Activated naive CD8-positive, alpha-beta T cell treated with anti-CD3 and anti-CD28 coated beads, Interleukin-2, amount 10 ng/mL, durations not matched to agents 7 days and 5 days (primary cell): ENCODE data around the gene CNPY3. TPM values are rescaled to one million over a fixed set of nuclear protein-coding genes. Genes with fewer than 3 reads are reported as not detected.
"Not testable (repeated sequence)": the region's sequence is repeated elsewhere in the genome, so short reads cannot be mapped to it uniquely, and the experiment has no call there.

Experiments used
- ATAC-seq: fragments of 150-1000 bp; cut with Tn5 transposase; one replicate; pipeline ENCODE4 v1.10.0; 2021; ENCODE audit warnings: low read depth, moderate library complexity
- POLR2A ChIA-PET: fragments of 350-600 bp; sonication (Branson Sonifier 250); formaldehyde crosslinking; loops from one replicate; lab custom pipeline; 2021; ENCODE audit warnings: antibody characterized with exemption; lab: Charles Lee
- DNase-seq: peaks from one replicate; pipeline ENCODE4 v3.0.0; 2021
- H3K27ac Mint-ChIP-seq: one replicate; pipeline ENCODE4 v1.8.0; 2022; ENCODE audit warnings: mild to moderate bottlenecking, mixed read lengths
- H3K27me3 Mint-ChIP-seq: one replicate; pipeline ENCODE4 v1.8.0; 2022; ENCODE audit warnings: mild to moderate bottlenecking, moderate library complexity, mixed read lengths
- H3K36me3 Mint-ChIP-seq: one replicate; pipeline ENCODE4 v1.8.0; 2021; ENCODE audit warnings: mild to moderate bottlenecking, mixed read lengths
- H3K4me1 Mint-ChIP-seq: one replicate; pipeline ENCODE4 v1.8.0; 2021; ENCODE audit warnings: mixed read lengths
- H3K4me3 Mint-ChIP-seq: one replicate; pipeline ENCODE4 v1.8.0; 2022; ENCODE audit warnings: mild to moderate bottlenecking, moderate library complexity, mixed read lengths
- H3K9me3 Mint-ChIP-seq: one replicate; pipeline ENCODE4 v1.8.0; 2021; ENCODE audit warnings: mixed read lengths
- total RNA-seq, 2 experiments: library from RNA; stranded (reverse); gene quantifications; one replicate each; pipeline ENCODE4 v1.2.3, GENCODE V29; 2021

Gene CNPY3
- total RNA-seq, 2 experiments from 2014 or later = 90.8 to 91.4 TPM

DNA sequence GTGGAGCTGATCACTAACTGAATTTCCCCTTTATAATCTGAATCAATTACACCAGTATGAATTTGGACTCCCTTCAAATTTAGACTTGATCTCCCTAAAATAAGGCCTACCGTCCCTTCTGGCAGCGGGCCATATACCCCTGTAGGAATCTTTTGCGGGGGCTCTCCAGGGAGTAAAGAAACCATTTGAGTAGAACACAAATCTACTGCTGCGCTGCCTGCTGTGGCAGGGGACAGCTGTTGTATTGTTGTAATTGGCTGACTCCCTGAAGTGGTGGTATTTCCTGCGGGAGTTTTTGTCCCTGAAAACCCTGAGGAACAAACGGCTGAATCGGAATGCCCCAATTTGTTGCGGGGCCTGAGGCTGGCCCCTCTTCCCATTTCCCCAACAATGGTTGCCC, 29.4 kb upstream of the CNPY3 start:
- H3K4me3 Mint-ChIP-seq = no peak overlapping the region
- POLR2A ChIA-PET = interaction anchor here (0.6 to 1.7 kb wide), 2 partner anchors 46 to 244 kb away, joined by 4 to 7 read pairs; no protein-coding TSS in a partner anchor
- H3K36me3 Mint-ChIP-seq = no peaks in the 10 kb centered on the region
- H3K27ac Mint-ChIP-seq = no peak overlapping the region
- DNase-seq = no peak
- peaks cover 16% of the 10 kb centered on the region for H3K4me1 Mint-ChIP-seq
- no peaks in the 10 kb centered on the region for H3K9me3 Mint-ChIP-seq
- no peak for ATAC-seq
- H3K27me3 Mint-ChIP-seq = no peaks in the 10 kb centered on the region

DNA sequence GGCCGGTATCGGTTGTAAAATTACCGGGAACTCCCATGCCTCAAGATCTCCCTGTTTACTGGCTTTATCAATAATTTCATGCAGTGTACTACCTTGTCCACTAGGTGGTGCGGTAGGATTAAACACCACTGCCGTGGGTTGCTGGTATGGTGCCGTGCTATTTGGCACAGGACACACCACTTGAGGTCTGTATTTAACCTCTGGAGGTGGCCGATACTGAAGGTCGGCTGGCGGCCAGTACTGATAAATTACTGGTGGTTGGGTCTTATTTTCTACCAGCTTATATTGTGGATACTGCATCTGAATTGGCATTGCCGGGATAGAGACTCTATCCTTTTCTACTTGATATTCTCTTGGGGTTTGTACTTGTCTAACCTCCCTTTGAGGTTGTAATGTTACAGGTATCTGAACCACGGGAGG, 27.7 kb upstream of the CNPY3 start:
- no peak overlapping the region for H3K27ac Mint-ChIP-seq
- H3K36me3 Mint-ChIP-seq = no peaks in the 10 kb centered on the region
- POLR2A ChIA-PET = interaction anchor here (1.7 kb wide), 1 partner anchor 242 kb away, joined by 4 read pairs; no protein-coding TSS in a partner anchor
- H3K9me3 Mint-ChIP-seq = no peaks in the 10 kb centered on the region
- H3K27me3 Mint-ChIP-seq = no peaks in the 10 kb centered on the region
- DNase-seq = peak; percentile 63
- H3K4me3 Mint-ChIP-seq = peak overlapping the region; percentile 33
- peak; percentile 82 for ATAC-seq
- peaks cover 16% of the 10 kb centered on the region for H3K4me1 Mint-ChIP-seq

GRCh38 chr6:42902429-42903263, 26.6 kb upstream of the CNPY3 start:
- H3K9me3 Mint-ChIP-seq, H3K36me3 Mint-ChIP-seq, POLR2A ChIA-PET, DNase-seq, H3K27ac Mint-ChIP-seq, ATAC-seq, H3K27me3 Mint-ChIP-seq: not testable (repeated sequence)
- Mint-ChIP-seq H3K4me1 (peaks cover 16% of the 10 kb centered on the region), H3K4me3 (peak overlapping the region; percentile 47)

DNA sequence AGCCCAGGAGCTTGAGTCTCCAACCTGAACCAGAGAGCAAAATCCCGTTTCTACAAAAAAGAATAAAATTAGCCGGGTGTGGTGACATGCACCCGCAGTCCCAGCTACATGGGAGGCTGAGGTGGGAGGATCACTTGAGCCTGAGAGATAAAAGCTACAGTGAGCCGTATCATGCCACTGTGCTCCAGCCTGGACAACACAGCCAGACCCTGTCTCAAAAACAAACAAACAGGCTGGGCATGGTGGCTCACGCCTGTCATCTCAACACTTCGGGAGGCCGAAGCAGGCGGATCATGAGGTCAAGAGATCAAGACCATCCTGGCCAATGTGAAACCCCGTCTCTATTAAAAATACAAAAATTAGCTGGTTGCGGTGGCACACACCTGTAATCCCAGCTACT, 24.8 kb upstream of the CNPY3 start:
- Mint-ChIP-seq H3K27me3 (no peaks in the 10 kb centered on the region), H3K4me3 (no peak overlapping the region), H3K4me1 (peaks cover 12% of the 10 kb centered on the region), H3K9me3 (no peaks in the 10 kb centered on the region), H3K27ac (no peak overlapping the region), H3K36me3 (no peaks in the 10 kb centered on the region)
- DNase-seq = no peak
- POLR2A ChIA-PET = interaction anchor here (0.7 kb wide), 1 partner anchor 209 kb away, joined by 7 read pairs; no protein-coding TSS in a partner anchor
- no peak for ATAC-seq

- POLR2A ChIA-PET = no interaction called here
Measured at GRCh38 chr6:42907336-42907735, 21.9 kb upstream of the CNPY3 start.

GRCh38 chr6:42909835-42910234, 19.4 kb upstream of the CNPY3 start:
- H3K36me3 Mint-ChIP-seq = no peaks in the 10 kb centered on the region
- H3K4me3 Mint-ChIP-seq = no peak overlapping the region
- H3K27me3 Mint-ChIP-seq = peaks cover 17% of the 10 kb centered on the region
- POLR2A ChIA-PET = no interaction called here
- DNase-seq = no peak
- H3K27ac Mint-ChIP-seq = no peak overlapping the region
- ATAC-seq = no peak
- peaks cover 3% of the 10 kb centered on the region for H3K4me1 Mint-ChIP-seq
- no peaks in the 10 kb centered on the region for H3K9me3 Mint-ChIP-seq

More at GRCh38 chr6:42907336-42907735, 21.9 kb upstream of the CNPY3 start:
- peaks cover 5% of the 10 kb centered on the region for H3K27me3 Mint-ChIP-seq
- H3K4me1 Mint-ChIP-seq = peaks cover 4% of the 10 kb centered on the region
- DNase-seq = no peak
- no peaks in the 10 kb centered on the region for H3K36me3 Mint-ChIP-seq
- ATAC-seq = no peak
- H3K9me3 Mint-ChIP-seq = no peaks in the 10 kb centered on the region
- no peak overlapping the region for H3K27ac Mint-ChIP-seq
- H3K4me3 Mint-ChIP-seq = no peak overlapping the region

GRCh38 chr6:42911171-42912021, 17.9 kb upstream of the CNPY3 start:
- Mint-ChIP-seq H3K27ac (no peak overlapping the region), H3K27me3 (peaks cover 18% of the 10 kb centered on the region), H3K9me3 (no peaks in the 10 kb centered on the region), H3K4me3 (peak overlapping the region; percentile 50), H3K36me3 (no peaks in the 10 kb centered on the region), H3K4me1 (peaks cover 3% of the 10 kb centered on the region)
- POLR2A ChIA-PET = no interaction called here
- no peak for DNase-seq
- ATAC-seq = no peak

DNA sequence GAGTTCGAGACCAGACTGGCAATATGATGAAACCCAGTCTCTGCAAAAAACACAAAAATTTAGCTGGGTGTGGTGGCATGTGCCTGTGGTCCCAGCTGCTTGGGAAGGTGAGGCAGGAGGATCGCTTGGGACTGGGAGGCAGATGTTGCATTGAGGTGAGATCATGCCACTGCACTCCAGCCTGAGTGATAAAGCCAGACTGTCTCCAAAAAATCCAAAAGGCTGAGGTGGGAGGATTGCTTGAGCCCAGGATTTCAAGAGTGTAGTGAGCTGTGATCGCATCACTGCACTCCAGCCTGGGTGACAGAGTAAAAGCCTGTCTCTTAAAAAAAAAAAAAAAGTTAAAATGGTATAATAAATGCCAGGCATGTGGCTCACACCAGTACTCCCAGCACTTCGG, 14.7 kb upstream of the CNPY3 start:
- no peak overlapping the region for H3K27ac Mint-ChIP-seq
- H3K9me3 Mint-ChIP-seq = no peaks in the 10 kb centered on the region
- no peak for ATAC-seq
- no peak overlapping the region for H3K4me3 Mint-ChIP-seq
- H3K36me3 Mint-ChIP-seq = no peaks in the 10 kb centered on the region
- peaks cover 18% of the 10 kb centered on the region for H3K27me3 Mint-ChIP-seq
- POLR2A ChIA-PET = interaction anchor here (1.5 to 3.9 kb wide), 2 partner anchors 14 to 15 kb away, joined by 5 to 15 read pairs; partner anchors contain the start of gene CNPY3
- no peak for DNase-seq
- H3K4me1 Mint-ChIP-seq = peaks cover 3% of the 10 kb centered on the region

DNA sequence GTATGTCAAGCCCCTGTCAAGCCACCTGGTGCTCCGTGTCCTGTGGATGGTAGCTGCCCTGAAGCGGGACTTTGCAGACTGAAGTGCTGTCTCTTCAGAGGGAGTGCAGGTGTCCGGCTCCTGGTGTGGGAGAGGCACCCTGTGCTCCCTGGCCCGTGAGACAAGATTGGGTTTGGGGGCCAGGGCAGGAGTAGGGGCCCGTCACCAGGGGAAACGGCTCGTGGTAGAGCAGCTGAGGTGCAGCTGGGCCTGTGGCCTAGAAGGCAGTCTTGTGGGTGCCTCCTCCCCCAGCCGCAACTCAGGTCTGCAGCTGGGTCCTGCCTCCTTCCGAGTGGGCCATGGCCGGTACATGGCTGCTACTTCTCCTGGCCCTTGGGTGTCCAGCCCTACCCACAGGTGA, 13.5 kb upstream of the CNPY3 start, which contains the start of gene PTCRA:
TSS of gene PTCRA (plus strand) at position 322 of the 400 bp plus-strand sequence. CDS start at position 339, 17 bp downstream.
- Mint-ChIP-seq H3K9me3 (no peaks in the 10 kb centered on the region), H3K4me3 (no peak within 1 kb of the TSS), H3K36me3 (no peaks in the 10 kb centered on the region), H3K27ac (no peak within 1 kb of the TSS), H3K27me3 (peaks cover 18% of the 10 kb centered on the region), H3K4me1 (peaks cover 3% of the 10 kb centered on the region)
- no peak for DNase-seq
- POLR2A ChIA-PET = interaction anchor here (3.9 kb wide), 1 partner anchor 14 kb away, joined by 15 read pairs; the partner anchor contains the start of gene CNPY3
- ATAC-seq = peak; percentile 26

GRCh38 chr6:42916288-42916687, 13.0 kb upstream of the CNPY3 start:
- no peak for DNase-seq
- no peak overlapping the region for H3K27ac Mint-ChIP-seq
- H3K4me1 Mint-ChIP-seq = peaks cover 1% of the 10 kb centered on the region
- no peaks in the 10 kb centered on the region for H3K9me3 Mint-ChIP-seq
- no peak overlapping the region for H3K4me3 Mint-ChIP-seq
- peak; percentile 26 for ATAC-seq
- peaks cover 15% of the 10 kb centered on the region for H3K27me3 Mint-ChIP-seq
- POLR2A ChIA-PET = interaction anchor here (3.9 kb wide), 1 partner anchor 13 kb away, joined by 15 read pairs; the partner anchor contains the start of gene CNPY3
- no peaks in the 10 kb centered on the region for H3K36me3 Mint-ChIP-seq

DNA sequence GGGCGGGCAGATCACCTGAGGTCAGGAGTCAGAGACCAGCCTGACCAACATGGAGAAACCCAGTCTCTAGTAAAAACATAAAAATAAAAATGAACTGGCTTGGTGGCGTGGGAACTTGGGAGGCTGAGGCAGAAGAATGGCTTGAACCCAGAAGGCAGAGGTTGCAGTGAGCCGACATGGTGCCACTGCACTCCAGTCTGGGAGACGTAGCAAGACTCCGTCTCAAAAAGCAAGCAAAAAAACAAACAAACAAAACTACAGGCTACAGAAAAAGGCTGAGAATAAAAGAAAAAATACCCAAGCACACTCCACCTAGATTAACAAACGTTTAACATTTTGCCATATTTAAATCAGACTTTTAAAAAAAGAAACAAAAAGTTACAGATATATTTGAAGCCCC, 7.5 kb upstream of the CNPY3 start:
- POLR2A ChIA-PET = no interaction called here
- H3K4me3 Mint-ChIP-seq = no peak overlapping the region
- no peaks in the 10 kb centered on the region for H3K36me3 Mint-ChIP-seq
- no peak overlapping the region for H3K27ac Mint-ChIP-seq
- H3K9me3 Mint-ChIP-seq = no peaks in the 10 kb centered on the region
- H3K4me1 Mint-ChIP-seq = no peaks in the 10 kb centered on the region
- no peaks in the 10 kb centered on the region for H3K27me3 Mint-ChIP-seq
- DNase-seq (no peak), ATAC-seq (no peak)

DNA sequence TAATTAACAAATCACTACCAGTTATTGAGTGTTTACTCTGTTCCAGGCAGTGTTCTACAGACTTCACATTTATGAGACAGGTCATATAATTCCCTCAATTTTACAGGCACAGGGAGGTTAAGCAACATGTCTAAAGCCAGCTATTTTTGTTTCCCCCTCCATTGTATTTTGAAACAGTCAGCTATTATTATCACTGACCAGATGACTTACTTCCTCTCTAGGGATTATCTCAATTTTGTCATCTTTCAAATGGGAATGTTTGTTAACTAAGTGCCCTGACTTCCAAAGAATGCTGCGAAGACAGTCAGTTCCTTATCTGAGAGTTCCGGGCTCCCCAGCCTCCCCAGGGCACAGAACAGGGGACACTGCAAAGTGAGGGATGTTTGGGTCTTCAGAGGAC, 5.6 kb upstream of the CNPY3 start:
- Mint-ChIP-seq H3K27me3 (no peaks in the 10 kb centered on the region), H3K27ac (no peak overlapping the region), H3K4me3 (no peak overlapping the region), H3K36me3 (peaks cover 2% of the 10 kb centered on the region), H3K9me3 (no peaks in the 10 kb centered on the region), H3K4me1 (peaks cover 3% of the 10 kb centered on the region)
- DNase-seq (no peak), ATAC-seq (no peak)
- POLR2A ChIA-PET = interaction anchor here (0.5 kb wide), 1 partner anchor 51 kb away, joined by 4 read pairs; no protein-coding TSS in a partner anchor
